SK-N-SH treated with all-trans-retinoic acid at 6 μM for 48 hours (cell line): Measurements from ENCODE around the gene TNIP1.

Experiments used
- ATAC-seq: fragments of 200-7000 bp; cut with Tn5 transposase; 3 replicates; pipeline ENCODE4 v1.9.1; 2020; ENCODE audit warnings: mild to moderate bottlenecking, moderate library complexity
- ARNTL ChIP-seq: fragments of 450-650 bp; formaldehyde crosslinking; IDR thresholded peaks from 2 replicates; pipeline ENCODE4 v1.5.0; 2020; ENCODE audit warnings: low read depth, mild to moderate bottlenecking, moderate library complexity, borderline replicate concordance
- BACH2 ChIP-seq: fragments of 250-450 bp; sonication (Bioruptor Pico); IDR thresholded peaks from 2 replicates; pipeline ENCODE4 v1.9.0; 2021; ENCODE audit warnings: mild to moderate bottlenecking, borderline replicate concordance
- CREB5 ChIP-seq: fragments of 250-450 bp; sonication (Bioruptor Pico); IDR thresholded peaks from 2 replicates; pipeline ENCODE4 v1.5.1; 2020; ENCODE audit warnings: low read depth, mild to moderate bottlenecking, moderate library complexity
- CSDC2 ChIP-seq: fragments of 250-450 bp; sonication (Bioruptor Pico); IDR thresholded peaks from 2 replicates; pipeline ENCODE4 v1.5.0; 2020; ENCODE audit warnings: mild to moderate bottlenecking, moderate library complexity
- ESRRG ChIP-seq: fragments of 250-450 bp; sonication (Bioruptor Pico); IDR thresholded peaks from 2 replicates; pipeline ENCODE4 v1.6.1; 2021; ENCODE audit warnings: mild to moderate bottlenecking
- GLIS3 ChIP-seq: fragments of 250-450 bp; sonication (Bioruptor Pico); IDR thresholded peaks from 2 replicates; pipeline ENCODE4 v1.5.0; 2020; ENCODE audit warnings: mild to moderate bottlenecking, moderate library complexity
- ISL1 ChIP-seq: fragments of 250-450 bp; sonication (Bioruptor Pico); IDR thresholded peaks from 2 replicates; pipeline ENCODE4 v2.1.2; 2022; ENCODE audit warnings: mild to moderate bottlenecking, moderate library complexity
- PPARA ChIP-seq: fragments of 250-450 bp; sonication (Bioruptor Pico); IDR thresholded peaks from 2 replicates; pipeline ENCODE4 v1.5.0; 2020; ENCODE audit warnings: mild to moderate bottlenecking, borderline replicate concordance
- RARB ChIP-seq: fragments of 250-450 bp; sonication (Bioruptor Pico); IDR thresholded peaks from 2 replicates; pipeline ENCODE4 v1.8.0; 2021; ENCODE audit warnings: mild to moderate bottlenecking, moderate library complexity
- SNAI2 ChIP-seq: fragments of 250-450 bp; sonication (Bioruptor Pico); IDR thresholded peaks from 2 replicates; pipeline ENCODE4 v1.5.0; 2020; ENCODE audit warnings: mild to moderate bottlenecking, moderate library complexity
- TCF4 ChIP-seq: fragments of 250-450 bp; sonication (Bioruptor Pico); IDR thresholded peaks from 2 replicates; pipeline ENCODE4 v1.8.0; 2021; ENCODE audit warnings: mild to moderate bottlenecking, moderate library complexity, borderline replicate concordance
- TOX ChIP-seq: fragments of 250-450 bp; sonication (Bioruptor Pico); IDR thresholded peaks from 2 replicates; pipeline ENCODE4 v1.8.0; 2021; ENCODE audit warnings: mild to moderate bottlenecking, moderate library complexity, borderline replicate concordance
- ZC3H10 ChIP-seq: fragments of 250-450 bp; sonication (Bioruptor Pico); IDR thresholded peaks from 2 replicates; pipeline ENCODE4 v1.5.1; 2021; ENCODE audit warnings: mild to moderate bottlenecking, moderate library complexity
- ZFP3 ChIP-seq: fragments of 250-450 bp; sonication (Bioruptor Pico); IDR thresholded peaks from 2 replicates; pipeline ENCODE4 v1.5.0; 2020; ENCODE audit warnings: mild to moderate bottlenecking, moderate library complexity
- ZNF565 ChIP-seq: fragments of 450-650 bp; formaldehyde crosslinking; conservative IDR thresholded peaks from 2 replicates; pipeline ENCODE4 v1.5.0; 2020; ENCODE audit warnings: low read depth, mild to moderate bottlenecking, moderate library complexity
- ZNF70 ChIP-seq: fragments of 450-650 bp; formaldehyde crosslinking; IDR thresholded peaks from 2 replicates; pipeline ENCODE4 v1.5.0; 2020; ENCODE audit warnings: mild to moderate bottlenecking, moderate library complexity
- ZNF8 ChIP-seq: fragments of 450-650 bp; formaldehyde crosslinking; IDR thresholded peaks from 2 replicates; pipeline ENCODE4 v1.5.0; 2020; ENCODE audit warnings: mild to moderate bottlenecking, moderate library complexity
- TF ChIP-seq, protein P1 (sequence below): fragments of 250-450 bp; sonication (Bioruptor Pico); IDR thresholded peaks from 2 replicates; pipeline ENCODE4 v1.5.1; 2021; ENCODE audit warnings: mild to moderate bottlenecking, moderate library complexity
- TF ChIP-seq, protein P2 (sequence below): fragments of 250-450 bp; sonication (Bioruptor Pico); IDR thresholded peaks from 2 replicates; pipeline ENCODE4 v1.8.0; 2020; ENCODE audit warnings: mild to moderate bottlenecking, moderate library complexity, borderline replicate concordance
- TF ChIP-seq, protein P3 (sequence below): fragments of 250-450 bp; sonication (Bioruptor Pico); IDR thresholded peaks from 2 replicates; pipeline ENCODE4 v1.5.0; 2020; ENCODE audit warnings: mild to moderate bottlenecking, moderate library complexity
- TF ChIP-seq, protein P4 (sequence below): fragments of 250-450 bp; sonication (Bioruptor Pico); IDR thresholded peaks from 2 replicates; pipeline ENCODE4 v1.8.0; 2021; ENCODE audit warnings: low read depth, mild to moderate bottlenecking, moderate library complexity, borderline replicate concordance

TNIP1 gene

DNA sequence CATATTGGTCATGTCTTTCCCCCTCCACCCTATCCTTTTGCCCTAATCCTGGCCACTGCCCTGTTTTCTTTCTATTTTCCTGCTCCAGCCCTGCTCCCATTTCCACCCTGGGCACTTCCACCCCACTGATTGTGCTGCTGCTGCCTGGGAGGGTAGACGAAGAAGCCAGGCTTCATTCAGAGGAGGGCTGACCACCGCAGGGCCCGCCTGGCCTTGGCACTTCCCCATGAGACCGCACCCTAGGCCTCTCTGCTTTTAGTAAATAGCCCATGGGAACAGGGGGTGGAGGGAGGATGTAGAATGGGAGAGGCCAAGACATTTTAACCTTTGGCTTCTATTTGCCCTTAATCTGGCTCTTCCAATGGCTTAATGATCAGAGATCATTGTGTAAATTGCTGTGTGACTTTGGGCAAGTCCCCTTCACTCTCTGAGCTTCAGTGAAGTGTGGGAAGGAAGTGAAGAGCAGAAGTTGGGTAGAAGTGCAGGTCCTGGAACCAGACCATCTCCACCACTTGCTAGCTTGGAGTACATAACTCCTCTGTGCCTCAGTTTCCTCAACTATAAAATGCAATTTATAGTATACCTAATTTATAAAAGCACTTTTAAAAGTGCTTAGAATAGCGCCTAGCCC is 74.0 kb downstream of the TNIP1 start:
- no peak for ATAC-seq
- TF ChIP-seq PPARA (CRISPR knock-in tag): no peak
- TF ChIP-seq TCF4 (CRISPR knock-in tag): no peak
- no peak for TF ChIP-seq ZNF565 (CRISPR knock-in tag)
- no peak for TF ChIP-seq SNAI2 (CRISPR knock-in tag)
- TF ChIP-seq TOX: no peak
- TF ChIP-seq ZNF8 (CRISPR knock-in tag): no peak
- no peak for TF ChIP-seq ISL1 (CRISPR knock-in tag)
- TF ChIP-seq, protein P1, sequence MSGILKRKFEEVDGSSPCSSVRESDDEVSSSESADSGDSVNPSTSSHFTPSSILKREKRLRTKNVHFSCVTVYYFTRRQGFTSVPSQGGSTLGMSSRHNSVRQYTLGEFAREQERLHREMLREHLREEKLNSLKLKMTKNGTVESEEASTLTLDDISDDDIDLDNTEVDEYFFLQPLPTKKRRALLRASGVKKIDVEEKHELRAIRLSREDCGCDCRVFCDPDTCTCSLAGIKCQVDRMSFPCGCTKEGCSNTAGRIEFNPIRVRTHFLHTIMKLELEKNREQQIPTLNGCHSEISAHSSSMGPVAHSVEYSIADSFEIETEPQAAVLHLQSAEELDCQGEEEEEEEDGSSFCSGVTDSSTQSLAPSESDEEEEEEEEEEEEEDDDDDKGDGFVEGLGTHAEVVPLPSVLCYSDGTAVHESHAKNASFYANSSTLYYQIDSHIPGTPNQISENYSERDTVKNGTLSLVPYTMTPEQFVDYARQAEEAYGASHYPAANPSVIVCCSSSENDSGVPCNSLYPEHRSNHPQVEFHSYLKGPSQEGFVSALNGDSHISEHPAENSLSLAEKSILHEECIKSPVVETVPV (CRISPR knock-in tag): no peak
- no peak for TF ChIP-seq ZNF70 (CRISPR knock-in tag)
- TF ChIP-seq, protein P2, sequence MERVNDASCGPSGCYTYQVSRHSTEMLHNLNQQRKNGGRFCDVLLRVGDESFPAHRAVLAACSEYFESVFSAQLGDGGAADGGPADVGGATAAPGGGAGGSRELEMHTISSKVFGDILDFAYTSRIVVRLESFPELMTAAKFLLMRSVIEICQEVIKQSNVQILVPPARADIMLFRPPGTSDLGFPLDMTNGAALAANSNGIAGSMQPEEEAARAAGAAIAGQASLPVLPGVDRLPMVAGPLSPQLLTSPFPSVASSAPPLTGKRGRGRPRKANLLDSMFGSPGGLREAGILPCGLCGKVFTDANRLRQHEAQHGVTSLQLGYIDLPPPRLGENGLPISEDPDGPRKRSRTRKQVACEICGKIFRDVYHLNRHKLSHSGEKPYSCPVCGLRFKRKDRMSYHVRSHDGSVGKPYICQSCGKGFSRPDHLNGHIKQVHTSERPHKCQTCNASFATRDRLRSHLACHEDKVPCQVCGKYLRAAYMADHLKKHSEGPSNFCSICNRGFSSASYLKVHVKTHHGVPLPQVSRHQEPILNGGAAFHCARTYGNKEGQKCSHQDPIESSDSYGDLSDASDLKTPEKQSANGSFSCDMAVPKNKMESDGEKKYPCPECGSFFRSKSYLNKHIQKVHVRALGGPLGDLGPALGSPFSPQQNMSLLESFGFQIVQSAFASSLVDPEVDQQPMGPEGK (CRISPR knock-in tag): no peak
- no peak for TF ChIP-seq ZC3H10 (CRISPR knock-in tag)
- no peak for TF ChIP-seq GLIS3
- no peak for TF ChIP-seq ZFP3
- no peak for TF ChIP-seq ARNTL (CRISPR knock-in tag)
- TF ChIP-seq, protein P3, sequence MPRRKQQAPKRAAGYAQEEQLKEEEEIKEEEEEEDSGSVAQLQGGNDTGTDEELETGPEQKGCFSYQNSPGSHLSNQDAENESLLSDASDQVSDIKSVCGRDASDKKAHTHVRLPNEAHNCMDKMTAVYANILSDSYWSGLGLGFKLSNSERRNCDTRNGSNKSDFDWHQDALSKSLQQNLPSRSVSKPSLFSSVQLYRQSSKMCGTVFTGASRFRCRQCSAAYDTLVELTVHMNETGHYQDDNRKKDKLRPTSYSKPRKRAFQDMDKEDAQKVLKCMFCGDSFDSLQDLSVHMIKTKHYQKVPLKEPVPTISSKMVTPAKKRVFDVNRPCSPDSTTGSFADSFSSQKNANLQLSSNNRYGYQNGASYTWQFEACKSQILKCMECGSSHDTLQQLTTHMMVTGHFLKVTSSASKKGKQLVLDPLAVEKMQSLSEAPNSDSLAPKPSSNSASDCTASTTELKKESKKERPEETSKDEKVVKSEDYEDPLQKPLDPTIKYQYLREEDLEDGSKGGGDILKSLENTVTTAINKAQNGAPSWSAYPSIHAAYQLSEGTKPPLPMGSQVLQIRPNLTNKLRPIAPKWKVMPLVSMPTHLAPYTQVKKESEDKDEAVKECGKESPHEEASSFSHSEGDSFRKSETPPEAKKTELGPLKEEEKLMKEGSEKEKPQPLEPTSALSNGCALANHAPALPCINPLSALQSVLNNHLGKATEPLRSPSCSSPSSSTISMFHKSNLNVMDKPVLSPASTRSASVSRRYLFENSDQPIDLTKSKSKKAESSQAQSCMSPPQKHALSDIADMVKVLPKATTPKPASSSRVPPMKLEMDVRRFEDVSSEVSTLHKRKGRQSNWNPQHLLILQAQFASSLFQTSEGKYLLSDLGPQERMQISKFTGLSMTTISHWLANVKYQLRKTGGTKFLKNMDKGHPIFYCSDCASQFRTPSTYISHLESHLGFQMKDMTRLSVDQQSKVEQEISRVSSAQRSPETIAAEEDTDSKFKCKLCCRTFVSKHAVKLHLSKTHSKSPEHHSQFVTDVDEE: no peak
- TF ChIP-seq RARB (CRISPR knock-in tag): no peak
- TF ChIP-seq, protein P4, sequence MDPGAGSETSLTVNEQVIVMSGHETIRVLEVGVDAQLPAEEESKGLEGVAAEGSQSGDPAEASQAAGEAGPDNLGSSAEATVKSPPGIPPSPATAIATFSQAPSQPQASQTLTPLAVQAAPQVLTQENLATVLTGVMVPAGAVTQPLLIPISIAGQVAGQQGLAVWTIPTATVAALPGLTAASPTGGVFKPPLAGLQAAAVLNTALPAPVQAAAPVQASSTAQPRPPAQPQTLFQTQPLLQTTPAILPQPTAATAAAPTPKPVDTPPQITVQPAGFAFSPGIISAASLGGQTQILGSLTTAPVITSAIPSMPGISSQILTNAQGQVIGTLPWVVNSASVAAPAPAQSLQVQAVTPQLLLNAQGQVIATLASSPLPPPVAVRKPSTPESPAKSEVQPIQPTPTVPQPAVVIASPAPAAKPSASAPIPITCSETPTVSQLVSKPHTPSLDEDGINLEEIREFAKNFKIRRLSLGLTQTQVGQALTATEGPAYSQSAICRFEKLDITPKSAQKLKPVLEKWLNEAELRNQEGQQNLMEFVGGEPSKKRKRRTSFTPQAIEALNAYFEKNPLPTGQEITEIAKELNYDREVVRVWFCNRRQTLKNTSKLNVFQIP (CRISPR knock-in tag): no peak
- TF ChIP-seq CSDC2 (CRISPR knock-in tag): no peak
- TF ChIP-seq BACH2: no peak

DNA sequence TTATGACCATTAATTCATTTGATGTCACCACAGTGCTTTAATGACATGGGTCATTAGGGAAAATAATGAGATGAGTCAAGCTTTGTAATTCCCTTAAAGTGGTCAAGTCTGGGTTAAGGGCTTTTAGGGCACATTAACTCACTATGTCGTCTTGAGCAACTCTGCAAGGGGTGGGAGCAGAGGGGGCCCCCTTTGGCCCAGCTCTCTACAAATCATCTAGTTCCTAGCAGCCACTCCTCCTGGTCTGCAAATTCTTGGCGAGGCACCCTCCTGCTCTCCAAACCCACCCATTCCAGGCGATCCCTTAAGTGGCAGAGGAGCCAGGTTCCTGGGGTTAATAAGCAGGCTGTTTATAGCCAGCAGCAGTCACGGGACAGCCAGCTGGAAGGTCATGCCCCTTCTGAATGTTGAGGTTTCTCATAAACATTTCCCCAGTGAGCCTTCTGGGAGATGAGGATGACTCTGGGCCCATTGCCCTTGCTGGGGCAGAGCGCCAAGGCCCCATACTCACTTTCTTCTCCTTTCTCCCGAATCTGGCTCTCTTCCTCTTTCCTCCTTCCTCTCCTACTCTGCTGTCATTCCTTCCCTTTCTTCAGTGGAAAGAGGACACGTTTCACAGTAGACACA is 74.8 kb downstream of the TNIP1 start:
- TF ChIP-seq GLIS3: no peak
- no peak for TF ChIP-seq ESRRG
- TF ChIP-seq PPARA (CRISPR knock-in tag): no peak
- TF ChIP-seq, protein P4 (CRISPR knock-in tag): no peak
- TF ChIP-seq ISL1 (CRISPR knock-in tag): no peak
- no peak for TF ChIP-seq ZC3H10 (CRISPR knock-in tag)
- no peak for TF ChIP-seq CSDC2 (CRISPR knock-in tag)
- TF ChIP-seq SNAI2 (CRISPR knock-in tag): no peak
- no peak for TF ChIP-seq ZFP3
- TF ChIP-seq CREB5 (CRISPR knock-in tag): no peak
- TF ChIP-seq, all 23 proteins: peak for 0

More for the DNA sequence above, 74.8 kb downstream of the TNIP1 start:
- no peak for ATAC-seq
